ENCODE data around the gene PSMC6. TPM values are rescaled to one million over a fixed set of nuclear protein-coding genes. Genes with fewer than 3 reads are reported as not detected.
"Not testable (repeated sequence)": the region's sequence is repeated elsewhere in the genome, so short reads cannot be mapped to it uniquely, and the experiment has no call there.

The PSMC6 gene
- total RNA-seq, 1 donor from 2014 or later: 66.4 TPM

DNA sequence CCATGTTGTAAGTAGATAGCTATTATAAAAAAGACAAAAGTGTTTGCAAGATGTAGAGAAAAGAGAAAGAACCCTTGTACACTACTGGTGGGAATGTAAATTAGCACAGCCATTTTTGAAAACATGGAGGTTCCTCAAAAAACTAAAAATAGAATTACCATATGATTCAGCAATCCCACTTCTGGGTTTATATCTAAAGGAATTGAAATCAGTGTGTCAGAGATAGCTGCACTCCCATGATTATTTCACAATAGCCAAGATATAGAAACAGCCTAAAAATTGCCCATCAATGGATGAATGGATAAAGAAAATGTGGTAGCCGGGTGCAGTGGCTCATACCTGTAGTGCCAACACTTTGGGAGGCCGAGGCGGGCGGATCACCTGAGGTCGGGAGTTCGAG is 9.2 kb downstream of the PSMC6 start:
- Mint-ChIP-seq H3K4me3 (ENCODE audit: unreplicated experiment) (no peak overlapping the region), H3K27ac (ENCODE audit: unreplicated experiment) (no peak overlapping the region), H3K27me3 (ENCODE audit: low read depth) (no peaks in the 10 kb centered on the region), H3K4me1 (ENCODE audit: low read depth) (peaks cover 12% of the 10 kb centered on the region), H3K36me3 (ENCODE audit: low read depth) (peaks cover 26% of the 10 kb centered on the region), H3K9me3 (ENCODE audit: low read depth) (no peaks in the 10 kb centered on the region)
- TF ChIP-seq, protein P1, sequence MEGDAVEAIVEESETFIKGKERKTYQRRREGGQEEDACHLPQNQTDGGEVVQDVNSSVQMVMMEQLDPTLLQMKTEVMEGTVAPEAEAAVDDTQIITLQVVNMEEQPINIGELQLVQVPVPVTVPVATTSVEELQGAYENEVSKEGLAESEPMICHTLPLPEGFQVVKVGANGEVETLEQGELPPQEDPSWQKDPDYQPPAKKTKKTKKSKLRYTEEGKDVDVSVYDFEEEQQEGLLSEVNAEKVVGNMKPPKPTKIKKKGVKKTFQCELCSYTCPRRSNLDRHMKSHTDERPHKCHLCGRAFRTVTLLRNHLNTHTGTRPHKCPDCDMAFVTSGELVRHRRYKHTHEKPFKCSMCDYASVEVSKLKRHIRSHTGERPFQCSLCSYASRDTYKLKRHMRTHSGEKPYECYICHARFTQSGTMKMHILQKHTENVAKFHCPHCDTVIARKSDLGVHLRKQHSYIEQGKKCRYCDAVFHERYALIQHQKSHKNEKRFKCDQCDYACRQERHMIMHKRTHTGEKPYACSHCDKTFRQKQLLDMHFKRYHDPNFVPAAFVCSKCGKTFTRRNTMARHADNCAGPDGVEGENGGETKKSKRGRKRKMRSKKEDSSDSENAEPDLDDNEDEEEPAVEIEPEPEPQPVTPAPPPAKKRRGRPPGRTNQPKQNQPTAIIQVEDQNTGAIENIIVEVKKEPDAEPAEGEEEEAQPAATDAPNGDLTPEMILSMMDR (IDR thresholded peaks at IDR 0.05): no peak
- no peak for DNase-seq (ENCODE audit: low spot score)

DNA sequence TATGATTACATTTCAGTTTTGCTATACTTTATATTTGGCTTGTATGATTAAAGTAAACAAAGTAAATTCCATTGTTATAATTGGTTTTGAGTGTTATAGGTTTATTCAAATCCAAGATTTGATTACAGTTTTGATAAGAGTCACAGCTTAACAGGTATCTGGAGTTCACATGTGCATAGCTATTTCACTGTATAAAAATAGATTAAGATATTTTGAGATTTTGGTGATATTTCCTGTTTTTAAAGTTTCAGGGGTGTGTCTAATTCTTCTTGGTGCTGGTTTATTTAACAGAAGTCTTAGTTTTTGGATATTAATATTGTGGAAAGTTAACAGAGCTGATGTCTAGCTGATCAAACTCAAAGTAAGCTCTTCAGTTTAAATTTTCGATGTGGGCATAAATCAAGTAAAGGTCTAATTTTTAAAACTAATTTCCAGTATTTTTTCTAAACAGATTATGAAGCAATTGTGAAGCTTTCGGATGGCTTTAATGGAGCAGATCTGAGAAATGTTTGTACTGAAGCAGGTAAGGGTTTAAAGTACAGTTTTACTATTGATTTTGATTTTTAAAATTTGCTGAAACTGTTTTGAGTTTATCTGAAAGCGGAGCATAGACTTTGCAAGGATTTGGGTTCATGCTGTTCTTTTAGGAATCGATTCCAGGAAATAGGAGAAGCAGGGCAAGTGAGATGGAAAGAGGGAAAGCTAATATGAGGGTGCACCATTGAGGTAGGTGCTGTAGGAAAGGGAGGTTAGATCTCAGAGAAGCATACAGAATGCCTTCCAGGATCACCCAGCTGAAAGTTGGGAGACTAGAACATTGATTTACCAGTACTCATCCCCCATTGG is 16.7 kb downstream of the PSMC6 start:
- H3K27ac Mint-ChIP-seq (ENCODE audit: unreplicated experiment): peak overlapping the region; percentile 36
- H3K4me1 Mint-ChIP-seq (ENCODE audit: low read depth): peaks cover 4% of the 10 kb centered on the region
- H3K27me3 Mint-ChIP-seq (ENCODE audit: low read depth): no peaks in the 10 kb centered on the region
- peaks cover 26% of the 10 kb centered on the region for H3K36me3 Mint-ChIP-seq (ENCODE audit: low read depth)
- H3K4me3 Mint-ChIP-seq (ENCODE audit: unreplicated experiment): no peak overlapping the region
- TF ChIP-seq, protein P1 (IDR thresholded peaks at IDR 0.05): no peak
- H3K9me3 Mint-ChIP-seq (ENCODE audit: low read depth): no peaks in the 10 kb centered on the region
- no peak for DNase-seq (ENCODE audit: low spot score)

DNA sequence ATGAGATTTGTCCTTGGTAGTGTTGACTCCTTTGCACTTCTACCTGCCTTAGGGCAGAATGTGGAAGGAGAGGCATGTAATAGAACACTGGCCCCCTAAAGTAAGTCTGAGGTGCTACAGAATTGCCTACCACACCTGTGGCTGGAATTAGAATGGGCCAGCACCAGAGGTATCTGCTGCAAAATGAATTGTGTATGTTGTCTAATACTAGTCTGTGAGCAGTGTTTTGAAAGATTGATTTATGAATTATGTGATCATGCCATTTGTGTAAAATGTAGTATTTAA is 17.3 kb downstream of the PSMC6 start:
- no peak overlapping the region for H3K4me3 Mint-ChIP-seq (ENCODE audit: unreplicated experiment)
- no peaks in the 10 kb centered on the region for H3K27me3 Mint-ChIP-seq (ENCODE audit: low read depth)
- peaks cover 4% of the 10 kb centered on the region for H3K4me1 Mint-ChIP-seq (ENCODE audit: low read depth)
- no peak for DNase-seq (ENCODE audit: low spot score)
- peaks cover 23% of the 10 kb centered on the region for H3K36me3 Mint-ChIP-seq (ENCODE audit: low read depth)
- TF ChIP-seq, protein P1 (IDR thresholded peaks at IDR 0.05): no peak
- H3K27ac Mint-ChIP-seq (ENCODE audit: unreplicated experiment): no peak overlapping the region
- H3K9me3 Mint-ChIP-seq (ENCODE audit: low read depth): no peaks in the 10 kb centered on the region

DNA sequence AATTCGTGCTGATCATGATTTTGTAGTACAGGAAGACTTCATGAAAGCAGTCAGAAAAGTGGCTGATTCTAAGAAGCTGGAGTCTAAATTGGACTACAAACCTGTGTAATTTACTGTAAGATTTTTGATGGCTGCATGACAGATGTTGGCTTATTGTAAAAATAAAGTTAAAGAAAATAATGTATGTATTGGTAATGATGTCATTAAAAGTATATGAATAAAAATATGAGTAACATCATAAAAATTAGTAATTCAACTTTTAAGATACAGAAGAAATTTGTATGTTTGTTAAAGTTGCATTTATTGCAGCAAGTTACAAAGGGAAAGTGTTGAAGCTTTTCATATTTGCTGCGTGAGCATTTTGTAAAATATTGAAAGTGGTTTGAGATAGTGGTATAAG is 20.5 kb downstream of the PSMC6 start:
- not testable (repeated sequence) for H3K9me3 Mint-ChIP-seq (ENCODE audit: low read depth); H3K27ac Mint-ChIP-seq (ENCODE audit: unreplicated experiment); DNase-seq (ENCODE audit: low spot score); H3K27me3 Mint-ChIP-seq (ENCODE audit: low read depth); H3K4me3 Mint-ChIP-seq (ENCODE audit: unreplicated experiment)
- Mint-ChIP-seq H3K36me3 (ENCODE audit: low read depth) (peaks cover 12% of the 10 kb centered on the region), H3K4me1 (ENCODE audit: low read depth) (peaks cover 22% of the 10 kb centered on the region)

DNA sequence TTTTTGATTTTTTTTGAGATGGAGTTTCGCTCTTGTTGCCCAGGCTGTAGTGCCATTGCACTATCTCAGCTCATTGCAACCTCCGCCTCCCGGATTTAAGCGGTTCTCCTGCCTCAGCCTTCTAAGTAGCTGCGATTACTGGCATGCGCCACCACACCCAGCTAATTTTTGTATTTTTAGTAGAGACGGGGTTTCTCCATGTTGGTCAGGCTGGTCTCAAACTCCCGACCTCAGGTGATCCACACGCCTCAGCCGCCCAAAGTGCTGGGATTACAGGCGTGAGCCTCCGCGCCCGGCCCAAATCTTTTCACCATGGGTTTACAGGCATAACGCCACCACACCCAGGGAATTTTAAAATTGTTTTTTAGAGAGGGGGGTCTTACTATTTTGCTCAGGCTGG is 22.0 kb downstream of the PSMC6 start:
- not testable (repeated sequence) for DNase-seq (ENCODE audit: low spot score); H3K36me3 Mint-ChIP-seq (ENCODE audit: low read depth); H3K27me3 Mint-ChIP-seq (ENCODE audit: low read depth); H3K4me3 Mint-ChIP-seq (ENCODE audit: unreplicated experiment); H3K9me3 Mint-ChIP-seq (ENCODE audit: low read depth)
- Mint-ChIP-seq H3K27ac (ENCODE audit: unreplicated experiment) (peak overlapping the region; percentile 63), H3K4me1 (ENCODE audit: low read depth) (peaks cover 22% of the 10 kb centered on the region)

DNA sequence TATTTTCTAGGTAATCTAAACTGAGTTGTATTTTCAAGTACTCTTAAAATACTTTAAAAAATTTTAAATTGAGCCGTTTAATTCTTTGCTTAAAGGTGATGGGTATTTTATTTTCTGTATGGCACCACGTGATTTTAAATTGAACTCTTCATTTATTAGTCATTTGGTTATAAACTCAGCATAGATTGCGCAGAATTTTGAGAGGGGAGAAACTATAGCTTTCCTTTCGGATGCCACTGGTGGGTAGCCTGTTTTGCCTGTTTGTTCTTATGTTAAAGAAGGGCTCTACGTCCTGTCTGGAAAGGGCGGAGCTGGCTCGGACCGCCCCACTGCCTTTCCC is 22.6 kb downstream of the PSMC6 start:
- TF ChIP-seq, protein P1 (IDR thresholded peaks at IDR 0.05): no peak
- H3K4me1 Mint-ChIP-seq (ENCODE audit: low read depth): peaks cover 23% of the 10 kb centered on the region
- no peaks in the 10 kb centered on the region for H3K27me3 Mint-ChIP-seq (ENCODE audit: low read depth)
- H3K9me3 Mint-ChIP-seq (ENCODE audit: low read depth): no peaks in the 10 kb centered on the region
- peaks cover 8% of the 10 kb centered on the region for H3K36me3 Mint-ChIP-seq (ENCODE audit: low read depth)
- no peak for DNase-seq (ENCODE audit: low spot score)
- H3K27ac Mint-ChIP-seq (ENCODE audit: unreplicated experiment): peak overlapping the region; percentile 97
- peak overlapping the region; percentile 91 for H3K4me3 Mint-ChIP-seq (ENCODE audit: unreplicated experiment)
